ENCODE measurements around the gene PFDN4.

PFDN4 gene

DNA sequence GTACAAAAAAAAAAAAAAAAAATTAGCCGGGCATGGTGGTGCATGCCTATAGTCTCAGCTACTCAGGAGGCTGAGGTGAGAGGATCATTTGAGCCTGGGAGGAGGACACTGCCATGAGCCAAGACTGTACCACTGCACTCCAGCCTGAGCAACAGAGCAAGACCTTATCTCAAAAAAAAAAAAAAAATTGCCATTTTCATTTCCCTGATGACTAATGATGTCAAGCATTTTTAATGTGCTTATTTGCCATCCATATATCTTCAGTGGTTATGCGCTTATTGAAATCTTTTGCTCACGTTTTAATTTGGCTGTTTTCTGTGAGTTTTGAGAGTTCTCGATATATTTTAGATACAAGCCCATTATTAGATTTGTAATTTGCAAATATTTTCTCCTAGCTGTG is 46.7 kb downstream of the PFDN4 start (continued):
- TF ChIP-seq ZNF514 (tag by site-specific recombination; IDR thresholded peaks at IDR 0.05) (no peak), ZNF624 (tag by site-specific recombination; IDR thresholded peaks at IDR 0.05) (no peak), ZNF132 (tag by site-specific recombination; IDR thresholded peaks at IDR 0.05; ENCODE audit: borderline replicate concordance) (no peak), ZNF239 (tag by site-specific recombination; IDR thresholded peaks at IDR 0.05) (no peak), ZNF785 (tag by site-specific recombination; IDR thresholded peaks at IDR 0.05) (no peak), ZNF416 (tag by site-specific recombination; IDR thresholded peaks at IDR 0.05) (no peak)
- TF ChIP-seq, protein P1, sequence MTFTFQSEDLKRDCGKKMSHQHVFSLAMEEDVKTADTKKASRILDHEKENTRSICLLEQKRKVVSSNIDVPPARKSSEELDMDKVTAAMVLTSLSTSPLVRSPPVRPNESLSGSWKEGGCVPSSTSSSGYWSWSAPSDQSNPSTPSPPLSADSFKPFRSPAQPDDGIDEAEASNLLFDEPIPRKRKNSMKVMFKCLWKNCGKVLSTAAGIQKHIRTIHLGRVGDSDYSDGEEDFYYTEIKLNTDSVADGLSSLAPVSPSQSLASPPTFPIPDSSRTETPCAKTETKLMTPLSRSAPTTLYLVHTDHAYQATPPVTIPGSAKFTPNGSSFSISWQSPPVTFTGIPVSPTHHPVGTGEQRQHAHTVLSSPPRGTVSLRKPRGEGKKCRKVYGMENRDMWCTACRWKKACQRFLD (tag by site-specific recombination; IDR thresholded peaks at IDR 0.05) = no peak
- TF ChIP-seq, protein P2, sequence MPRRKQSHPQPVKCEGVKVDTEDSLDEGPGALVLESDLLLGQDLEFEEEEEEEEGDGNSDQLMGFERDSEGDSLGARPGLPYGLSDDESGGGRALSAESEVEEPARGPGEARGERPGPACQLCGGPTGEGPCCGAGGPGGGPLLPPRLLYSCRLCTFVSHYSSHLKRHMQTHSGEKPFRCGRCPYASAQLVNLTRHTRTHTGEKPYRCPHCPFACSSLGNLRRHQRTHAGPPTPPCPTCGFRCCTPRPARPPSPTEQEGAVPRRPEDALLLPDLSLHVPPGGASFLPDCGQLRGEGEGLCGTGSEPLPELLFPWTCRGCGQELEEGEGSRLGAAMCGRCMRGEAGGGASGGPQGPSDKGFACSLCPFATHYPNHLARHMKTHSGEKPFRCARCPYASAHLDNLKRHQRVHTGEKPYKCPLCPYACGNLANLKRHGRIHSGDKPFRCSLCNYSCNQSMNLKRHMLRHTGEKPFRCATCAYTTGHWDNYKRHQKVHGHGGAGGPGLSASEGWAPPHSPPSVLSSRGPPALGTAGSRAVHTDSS (tag by site-specific recombination; IDR thresholded peaks at IDR 0.05) = no peak
- TF ChIP-seq, protein P3, sequence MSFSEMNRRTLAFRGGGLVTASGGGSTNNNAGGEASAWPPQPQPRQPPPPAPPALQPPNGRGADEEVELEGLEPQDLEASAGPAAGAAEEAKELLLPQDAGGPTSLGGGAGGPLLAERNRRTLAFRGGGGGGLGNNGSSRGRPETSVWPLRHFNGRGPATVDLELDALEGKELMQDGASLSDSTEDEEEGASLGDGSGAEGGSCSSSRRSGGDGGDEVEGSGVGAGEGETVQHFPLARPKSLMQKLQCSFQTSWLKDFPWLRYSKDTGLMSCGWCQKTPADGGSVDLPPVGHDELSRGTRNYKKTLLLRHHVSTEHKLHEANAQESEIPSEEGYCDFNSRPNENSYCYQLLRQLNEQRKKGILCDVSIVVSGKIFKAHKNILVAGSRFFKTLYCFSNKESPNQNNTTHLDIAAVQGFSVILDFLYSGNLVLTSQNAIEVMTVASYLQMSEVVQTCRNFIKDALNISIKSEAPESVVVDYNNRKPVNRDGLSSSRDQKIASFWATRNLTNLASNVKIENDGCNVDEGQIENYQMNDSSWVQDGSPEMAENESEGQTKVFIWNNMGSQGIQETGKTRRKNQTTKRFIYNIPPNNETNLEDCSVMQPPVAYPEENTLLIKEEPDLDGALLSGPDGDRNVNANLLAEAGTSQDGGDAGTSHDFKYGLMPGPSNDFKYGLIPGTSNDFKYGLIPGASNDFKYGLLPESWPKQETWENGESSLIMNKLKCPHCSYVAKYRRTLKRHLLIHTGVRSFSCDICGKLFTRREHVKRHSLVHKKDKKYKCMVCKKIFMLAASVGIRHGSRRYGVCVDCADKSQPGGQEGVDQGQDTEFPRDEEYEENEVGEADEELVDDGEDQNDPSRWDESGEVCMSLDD (tag by site-specific recombination; IDR thresholded peaks at IDR 0.05) = no peak

DNA sequence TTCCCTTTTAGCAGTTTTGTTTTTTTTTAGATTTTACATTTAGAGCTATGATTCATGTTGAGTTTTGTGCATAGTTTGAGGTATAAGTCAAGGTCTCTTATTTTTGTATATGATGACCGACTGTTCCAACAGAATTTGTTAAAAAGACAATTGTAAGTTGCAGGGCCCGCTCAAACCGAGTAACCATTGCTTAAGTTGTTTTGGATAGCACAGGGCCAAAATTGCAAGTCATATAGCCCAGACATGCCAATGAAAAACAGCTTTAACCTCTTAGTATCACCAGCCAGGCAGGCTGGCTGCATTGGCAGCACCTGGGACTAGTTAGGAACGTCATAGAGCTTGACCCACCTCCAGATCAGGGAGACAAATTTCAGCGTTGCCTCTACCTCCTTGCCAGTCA is 47.3 kb downstream of the PFDN4 start:
- H3K27ac ChIP-seq (ENCODE audit: extremely low read depth, low read depth, low read length) = no peak overlapping the region
- CTCF ChIA-PET = interaction anchor here (0.6 kb wide), 1 partner anchor 1591 kb away, joined by 3 read pairs; no protein-coding TSS in a partner anchor
- no peaks in the 10 kb centered on the region for H3K4me1 ChIP-seq (ENCODE audit: control insufficient read depth, insufficient read depth, low read length)
- no peaks in the 10 kb centered on the region for H3K9me3 ChIP-seq (ENCODE audit: control insufficient read depth, insufficient read depth, low read depth, low read length)
- TF ChIP-seq ZNF416 (tag by site-specific recombination; IDR thresholded peaks at IDR 0.05) (no peak), HOXC10 (CRISPR knock-in tag; IDR thresholded peaks at IDR 0.05) (no peak), ZNF658 (tag by site-specific recombination; IDR thresholded peaks at IDR 0.05) (no peak), ZNF274 (IDR thresholded peaks at IDR 0.05; ENCODE audit: low read length) (no peak), ZNF274 (tag by site-specific recombination; IDR thresholded peaks at IDR 0.05; ENCODE audit: borderline replicate concordance) (no peak), MZF1 (tag by site-specific recombination; IDR thresholded peaks at IDR 0.05; ENCODE audit: borderline replicate concordance) (no peak), ZBTB1 (tag by site-specific recombination; IDR thresholded peaks at IDR 0.05) (no peak), ZNF341 (tag by site-specific recombination; IDR thresholded peaks at IDR 0.05; ENCODE audit: low read depth) (no peak), ZNF354C (tag by site-specific recombination; IDR thresholded peaks at IDR 0.05; ENCODE audit: borderline replicate concordance, low read depth) (no peak)
- TF ChIP-seq, protein P4, sequence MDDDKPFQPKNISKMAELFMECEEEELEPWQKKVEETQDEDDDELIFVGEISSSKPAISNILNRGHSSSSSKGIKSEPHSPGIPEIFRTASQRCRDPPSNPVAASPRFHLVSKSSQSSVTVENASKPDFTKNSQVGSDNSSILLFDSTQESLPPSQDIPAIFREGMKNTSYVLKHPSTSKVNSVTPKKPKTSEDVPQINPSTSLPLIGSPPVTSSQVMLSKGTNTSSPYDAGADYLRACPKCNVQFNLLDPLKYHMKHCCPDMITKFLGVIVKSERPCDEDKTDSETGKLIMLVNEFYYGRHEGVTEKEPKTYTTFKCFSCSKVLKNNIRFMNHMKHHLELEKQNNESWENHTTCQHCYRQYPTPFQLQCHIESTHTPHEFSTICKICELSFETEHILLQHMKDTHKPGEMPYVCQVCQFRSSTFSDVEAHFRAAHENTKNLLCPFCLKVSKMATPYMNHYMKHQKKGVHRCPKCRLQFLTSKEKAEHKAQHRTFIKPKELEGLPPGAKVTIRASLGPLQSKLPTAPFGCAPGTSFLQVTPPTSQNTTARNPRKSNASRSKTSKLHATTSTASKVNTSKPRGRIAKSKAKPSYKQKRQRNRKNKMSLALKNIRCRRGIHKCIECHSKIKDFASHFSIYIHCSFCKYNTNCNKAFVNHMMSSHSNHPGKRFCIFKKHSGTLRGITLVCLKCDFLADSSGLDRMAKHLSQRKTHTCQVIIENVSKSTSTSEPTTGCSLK (tag by site-specific recombination; IDR thresholded peaks at IDR 0.05) = no peak
- POLR2A ChIA-PET = no interaction called here
- H3K4me3 ChIP-seq (ENCODE audit: low read depth, low read length) = no peak overlapping the region
- no peaks in the 10 kb centered on the region for H3K36me3 ChIP-seq (ENCODE audit: control insufficient read depth in 2 of 2, insufficient read depth in 1 of 2, low read length in 2 of 2)

Data from HEK293 (cell line).